C4-2B (cell line): ENCODE measurements around the gene RASL11B.

Source experiments
- ZFX ChIP-seq: fragments of 450-650 bp; IDR thresholded peaks from 2 replicates; pipeline ENCODE4 v1.6.1; 2017
- TF ChIP-seq, protein P1 (sequence below): fragments of 450-650 bp; conservative IDR thresholded peaks from 2 replicates; pipeline ENCODE4 v1.5.1; 2017; ENCODE audit warnings: mild to moderate bottlenecking

DNA sequence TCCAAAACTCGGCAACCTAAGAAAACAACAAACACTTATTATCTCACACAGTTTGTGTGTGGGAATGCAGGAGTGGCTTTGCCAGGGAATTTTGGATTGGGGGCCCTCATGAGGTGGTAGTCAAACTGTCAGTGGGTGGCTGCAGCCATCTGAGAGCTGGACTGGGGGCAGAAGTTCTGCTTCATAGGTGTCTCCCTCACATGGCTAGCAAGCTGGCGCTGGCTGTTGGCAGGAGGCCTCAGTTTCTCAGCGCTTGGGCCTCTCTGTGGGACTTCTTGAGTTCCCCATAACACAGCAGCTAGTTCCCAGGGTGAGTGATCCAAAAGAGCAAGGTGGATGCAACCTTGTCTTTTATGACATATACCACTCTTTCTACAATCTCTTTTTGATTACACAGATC lies 26.0 kb upstream of the RASL11B start:
- TF ChIP-seq, protein P1, sequence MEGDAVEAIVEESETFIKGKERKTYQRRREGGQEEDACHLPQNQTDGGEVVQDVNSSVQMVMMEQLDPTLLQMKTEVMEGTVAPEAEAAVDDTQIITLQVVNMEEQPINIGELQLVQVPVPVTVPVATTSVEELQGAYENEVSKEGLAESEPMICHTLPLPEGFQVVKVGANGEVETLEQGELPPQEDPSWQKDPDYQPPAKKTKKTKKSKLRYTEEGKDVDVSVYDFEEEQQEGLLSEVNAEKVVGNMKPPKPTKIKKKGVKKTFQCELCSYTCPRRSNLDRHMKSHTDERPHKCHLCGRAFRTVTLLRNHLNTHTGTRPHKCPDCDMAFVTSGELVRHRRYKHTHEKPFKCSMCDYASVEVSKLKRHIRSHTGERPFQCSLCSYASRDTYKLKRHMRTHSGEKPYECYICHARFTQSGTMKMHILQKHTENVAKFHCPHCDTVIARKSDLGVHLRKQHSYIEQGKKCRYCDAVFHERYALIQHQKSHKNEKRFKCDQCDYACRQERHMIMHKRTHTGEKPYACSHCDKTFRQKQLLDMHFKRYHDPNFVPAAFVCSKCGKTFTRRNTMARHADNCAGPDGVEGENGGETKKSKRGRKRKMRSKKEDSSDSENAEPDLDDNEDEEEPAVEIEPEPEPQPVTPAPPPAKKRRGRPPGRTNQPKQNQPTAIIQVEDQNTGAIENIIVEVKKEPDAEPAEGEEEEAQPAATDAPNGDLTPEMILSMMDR: no peak
- no peak for TF ChIP-seq ZFX
